ENCODE measurements around the gene NT5C.

- TF ChIP-seq CTCF (IDR thresholded peaks at IDR 0.05) (no peak), POLR2A (IDR thresholded peaks at IDR 0.05) (no peak)
Observed at GRCh38 chr17:75086496-75087181, 44.9 kb downstream of the NT5C start.

Data from uterus (tissue), 2 donors.